Measurements from ENCODE around the gene PDE6B.
A peak's percentile ranks its signal among the peaks of the same experiment; 100 is the strongest.

Gene PDE6B

DNA sequence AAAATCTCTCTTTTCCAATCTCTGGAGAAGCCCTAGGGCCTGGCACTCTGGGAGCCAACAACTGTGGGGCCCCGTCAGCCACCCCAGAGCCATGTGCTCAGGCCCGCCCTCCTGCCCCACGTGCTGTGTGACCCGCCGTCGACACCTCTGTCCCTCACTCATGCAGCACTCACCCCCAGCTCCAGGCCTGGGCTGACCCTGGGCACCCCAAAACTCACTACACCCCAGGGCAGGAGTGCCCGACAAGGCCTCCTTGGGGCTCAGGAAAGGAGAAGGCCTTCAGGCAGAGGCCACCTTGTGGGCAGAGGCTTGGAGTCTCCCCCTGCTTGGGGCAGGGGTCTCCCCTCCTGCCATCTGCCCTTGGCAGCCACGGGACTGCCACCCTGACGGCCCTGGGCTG is 54.7 kb downstream of the PDE6B start:
- no peak overlapping the region for H3K4me3 ChIP-seq (replicated peaks in 1 of 2; ENCODE audit: low read depth in 2 of 2, low read length in 2 of 2)
- TF ChIP-seq, protein P1, sequence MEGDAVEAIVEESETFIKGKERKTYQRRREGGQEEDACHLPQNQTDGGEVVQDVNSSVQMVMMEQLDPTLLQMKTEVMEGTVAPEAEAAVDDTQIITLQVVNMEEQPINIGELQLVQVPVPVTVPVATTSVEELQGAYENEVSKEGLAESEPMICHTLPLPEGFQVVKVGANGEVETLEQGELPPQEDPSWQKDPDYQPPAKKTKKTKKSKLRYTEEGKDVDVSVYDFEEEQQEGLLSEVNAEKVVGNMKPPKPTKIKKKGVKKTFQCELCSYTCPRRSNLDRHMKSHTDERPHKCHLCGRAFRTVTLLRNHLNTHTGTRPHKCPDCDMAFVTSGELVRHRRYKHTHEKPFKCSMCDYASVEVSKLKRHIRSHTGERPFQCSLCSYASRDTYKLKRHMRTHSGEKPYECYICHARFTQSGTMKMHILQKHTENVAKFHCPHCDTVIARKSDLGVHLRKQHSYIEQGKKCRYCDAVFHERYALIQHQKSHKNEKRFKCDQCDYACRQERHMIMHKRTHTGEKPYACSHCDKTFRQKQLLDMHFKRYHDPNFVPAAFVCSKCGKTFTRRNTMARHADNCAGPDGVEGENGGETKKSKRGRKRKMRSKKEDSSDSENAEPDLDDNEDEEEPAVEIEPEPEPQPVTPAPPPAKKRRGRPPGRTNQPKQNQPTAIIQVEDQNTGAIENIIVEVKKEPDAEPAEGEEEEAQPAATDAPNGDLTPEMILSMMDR (IDR thresholded peaks at IDR 0.05; ENCODE audit: low read depth, low read length), result no peak

DNA sequence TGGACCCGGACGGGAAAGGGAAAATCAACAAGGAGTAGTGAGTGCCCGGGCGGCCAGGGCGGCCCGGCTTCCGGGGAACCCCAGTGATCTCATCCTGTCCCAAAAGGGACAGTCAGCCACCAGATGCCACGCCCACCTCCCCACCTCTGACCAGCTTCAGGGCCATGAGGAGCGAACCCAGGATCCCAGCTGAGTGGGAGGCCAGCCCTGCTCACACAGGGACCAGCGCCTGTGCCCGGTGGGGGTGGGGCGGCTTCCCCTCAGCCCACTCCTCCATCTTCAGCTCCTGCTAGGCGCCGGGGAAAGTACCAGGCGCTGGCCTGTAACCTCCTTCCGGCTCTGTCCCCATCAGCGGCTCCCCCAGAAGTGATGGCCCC is 55.2 kb downstream of the PDE6B start:
- DNase-seq (ENCODE audit: low read depth in 2 of 2), result no peak
- TF ChIP-seq, protein P1 (IDR thresholded peaks at IDR 0.05; ENCODE audit: low read depth, low read length), result no peak
- H3K4me3 ChIP-seq (replicated peaks in 1 of 2; ENCODE audit: low read depth in 2 of 2, low read length in 2 of 2), result peak overlapping the region in 1 of 2 donors; percentile 48

More for the DNA sequence above, 54.7 kb downstream of the PDE6B start:
- no peak for DNase-seq (ENCODE audit: low read depth in 2 of 2)

DNA sequence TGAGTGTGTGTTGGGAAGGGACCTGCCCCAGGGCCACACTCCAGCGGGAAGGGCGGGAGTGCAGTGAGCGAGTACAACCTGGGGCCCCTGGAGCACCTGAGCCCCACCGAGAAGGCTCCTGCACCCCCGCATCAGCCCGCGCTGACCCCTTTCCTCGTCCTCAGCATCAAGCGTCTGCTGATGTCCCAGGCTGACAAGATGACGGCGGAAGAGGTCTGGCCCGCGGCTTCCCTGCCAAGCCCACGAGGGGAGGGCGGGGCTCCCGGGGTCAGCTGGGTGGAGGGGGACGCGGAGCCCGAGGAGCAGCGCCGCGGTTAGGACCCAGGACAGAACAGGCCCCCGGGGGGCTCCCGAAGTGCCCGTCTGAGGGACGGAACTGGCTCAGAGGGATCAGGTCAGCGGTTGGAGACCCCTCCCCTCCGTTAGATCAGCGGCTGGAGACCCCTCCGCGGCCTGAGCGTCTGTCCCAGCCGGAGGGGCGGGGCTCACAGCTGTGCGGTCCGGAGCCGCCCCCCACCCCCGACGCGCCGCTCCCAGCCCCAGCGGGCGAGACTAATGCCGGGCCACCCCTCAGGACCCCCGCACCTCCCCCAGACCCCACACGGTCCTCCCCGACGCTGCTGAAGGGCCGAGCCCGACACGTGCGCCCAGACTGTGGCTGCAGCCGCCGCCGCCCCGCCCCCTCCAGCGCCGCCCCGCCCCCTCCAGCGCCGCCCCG is 55.7 kb downstream of the PDE6B start:
- H3K4me3 ChIP-seq (replicated peaks in 1 of 2; ENCODE audit: low read depth in 2 of 2, low read length in 2 of 2), result peak overlapping the region; percentile 35 to 48
- TF ChIP-seq, protein P1 (IDR thresholded peaks at IDR 0.05; ENCODE audit: low read depth, low read length), result no peak
- peak in 1 of 2 donors; percentile 54 for DNase-seq (ENCODE audit: low read depth in 2 of 2)

DNA sequence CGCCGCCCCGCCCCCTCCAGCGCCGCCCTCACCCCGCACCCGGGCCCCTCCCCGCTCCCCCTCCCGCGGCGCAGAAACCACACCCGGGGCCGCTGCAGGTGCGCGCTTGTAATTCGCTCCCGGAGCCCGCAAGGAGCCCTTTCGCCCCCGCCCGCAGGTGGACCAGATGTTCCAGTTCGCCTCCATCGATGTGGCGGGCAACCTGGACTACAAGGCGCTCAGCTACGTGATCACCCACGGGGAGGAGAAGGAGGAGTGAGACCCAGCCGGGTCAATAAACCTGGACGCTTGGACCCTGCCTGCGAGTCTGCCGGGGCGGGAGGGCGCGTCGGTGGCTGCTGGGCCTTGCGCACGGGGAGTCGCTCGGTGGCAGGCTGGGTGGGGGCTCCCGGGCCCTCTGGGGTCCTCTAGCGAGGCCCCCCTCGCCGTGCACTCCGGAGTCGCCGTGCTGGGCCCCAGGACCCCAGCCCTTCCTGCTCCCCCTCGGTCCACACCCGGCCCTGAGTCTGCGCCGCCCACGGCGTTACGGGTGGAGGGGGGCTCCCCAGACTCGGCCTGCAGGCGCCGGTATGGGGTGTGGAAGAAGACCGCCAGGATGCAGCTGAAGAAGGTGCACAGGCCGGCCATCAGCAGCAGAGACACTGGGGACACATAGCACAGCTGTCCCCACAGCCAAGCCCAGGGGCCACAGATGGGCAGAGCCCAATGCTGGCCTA is 56.5 kb downstream of the PDE6B start:
- no peak overlapping the region for H3K4me3 ChIP-seq (replicated peaks in 1 of 2; ENCODE audit: low read depth in 2 of 2, low read length in 2 of 2)
- DNase-seq (ENCODE audit: low read depth in 2 of 2), result no peak
- TF ChIP-seq, protein P1 (IDR thresholded peaks at IDR 0.05; ENCODE audit: low read depth, low read length), result no peak

DNA sequence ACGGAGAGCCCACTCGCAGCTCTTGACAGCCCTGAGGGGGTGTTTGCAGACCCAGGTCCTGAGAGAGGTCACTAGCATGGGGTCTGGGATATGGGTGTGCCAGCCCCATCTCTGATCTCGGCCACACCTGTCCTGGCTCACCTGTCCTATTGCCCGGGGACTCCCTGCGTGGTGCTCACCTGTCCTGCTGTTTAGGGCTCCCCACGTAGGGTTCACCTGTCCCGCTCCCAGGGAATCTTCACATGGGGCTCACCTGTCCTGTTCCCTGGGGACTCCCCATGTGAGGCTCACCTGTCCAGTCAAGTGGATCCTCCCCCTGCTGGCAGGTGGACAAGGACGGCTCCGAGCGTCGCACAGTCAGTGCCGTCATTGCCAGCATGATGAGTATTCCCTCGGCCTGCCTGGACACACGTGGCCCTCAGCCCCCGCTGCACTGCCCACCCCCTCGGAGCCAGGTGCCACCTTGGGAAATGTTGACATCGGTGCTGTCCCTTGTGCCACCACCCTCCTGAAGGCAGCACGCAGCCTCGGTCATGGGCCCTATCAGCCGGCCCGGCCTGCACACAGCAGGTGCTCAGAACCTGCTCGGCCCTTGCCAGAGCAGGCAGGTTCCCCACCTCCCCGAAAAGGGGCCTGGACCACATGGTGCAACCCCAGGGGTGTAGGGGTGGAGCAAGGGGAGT is 57.3 kb downstream of the PDE6B start:
- TF ChIP-seq, protein P1 (IDR thresholded peaks at IDR 0.05; ENCODE audit: low read depth, low read length), result no peak
- DNase-seq (ENCODE audit: low read depth in 2 of 2), result no peak

DNA sequence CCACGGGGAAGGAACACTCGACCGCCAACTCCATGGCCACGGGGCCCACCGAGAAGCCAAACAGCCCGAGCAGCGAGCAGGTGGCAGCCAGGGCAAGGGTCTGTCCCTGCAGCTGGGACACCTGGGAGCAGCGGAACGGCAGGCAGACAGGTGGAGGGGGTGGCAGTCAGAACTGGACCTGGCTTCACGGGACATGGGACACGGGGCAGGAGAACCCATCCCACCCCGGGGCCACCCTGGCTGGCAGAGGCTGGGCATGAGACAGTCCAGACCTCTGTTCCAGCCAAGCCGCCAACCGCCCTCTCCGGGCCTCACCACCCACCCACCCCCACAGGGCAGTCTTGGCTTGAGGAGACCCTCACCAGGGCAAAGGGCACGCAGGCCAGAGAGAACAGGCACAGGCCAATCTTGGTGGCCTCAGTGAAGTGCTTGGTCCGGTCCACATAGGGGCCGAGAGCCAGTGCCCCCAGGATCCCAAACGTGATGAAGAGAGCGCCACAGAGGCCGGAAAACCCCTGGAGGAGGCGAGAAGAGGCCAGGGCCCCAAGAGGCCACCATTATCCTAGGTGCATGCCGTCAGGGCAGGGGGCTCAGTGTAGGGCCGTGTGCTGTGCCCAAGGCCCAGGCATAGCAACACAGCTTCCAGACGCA is 58.0 kb downstream of the PDE6B start:
- H3K4me3 ChIP-seq (replicated peaks in 1 of 2; ENCODE audit: low read depth in 2 of 2, low read length in 2 of 2), result no peak overlapping the region
- DNase-seq (ENCODE audit: low read depth in 2 of 2), result no peak
- TF ChIP-seq, protein P1 (IDR thresholded peaks at IDR 0.05; ENCODE audit: low read depth, low read length), result no peak

More for the DNA sequence above, 57.3 kb downstream of the PDE6B start:
- H3K4me3 ChIP-seq (replicated peaks in 1 of 2; ENCODE audit: low read depth in 2 of 2, low read length in 2 of 2), result no peak overlapping the region

Data from cardiac fibroblast (primary cell).